Brain pericyte (primary cell): Measurements from ENCODE around the gene CDC14A.
"Not testable (repeated sequence)": the region's sequence is repeated elsewhere in the genome, so short reads cannot be mapped to it uniquely, and the experiment has no call there.

Experiments
- DNase-seq: peaks from one replicate; pipeline ENCODE4 v3.0.0-alpha.2; 2012; ENCODE audit warnings: low read depth, low spot score

CDC14A gene

GRCh38 chr1:100332331-100332730, 20.0 kb upstream of the CDC14A start:
- DNase-seq: no peak

- no peak for DNase-seq
Observed at GRCh38 chr1:100335436-100335835, 16.9 kb upstream of the CDC14A start.

- not testable (repeated sequence) for DNase-seq
Observed at GRCh38 chr1:100337878-100338277, 14.4 kb upstream of the CDC14A start.

- DNase-seq: not testable (repeated sequence)
Observed at GRCh38 chr1:100339735-100340134, 12.6 kb upstream of the CDC14A start.

- no peak for DNase-seq
Observed at GRCh38 chr1:100340494-100340893, 11.8 kb upstream of the CDC14A start.

GRCh38 chr1:100342348-100342747, 10.0 kb upstream of the CDC14A start:
- no peak for DNase-seq

- no peak for DNase-seq
Observed at GRCh38 chr1:100343897-100344296, 8.4 kb upstream of the CDC14A start.

- DNase-seq: no peak
Observed at GRCh38 chr1:100344774-100345173, 7.5 kb upstream of the CDC14A start.

- DNase-seq: no peak
Observed at GRCh38 chr1:100346387-100346786, 5.9 kb upstream of the CDC14A start.

GRCh38 chr1:100347009-100347966, 5.0 kb upstream of the CDC14A start:
- no peak for DNase-seq

- DNase-seq: no peak
Observed at GRCh38 chr1:100348549-100349144, 3.7 kb upstream of the CDC14A start.

GRCh38 chr1:100349246-100349645, 3.1 kb upstream of the CDC14A start:
- DNase-seq: no peak

- DNase-seq: no peak
Observed at GRCh38 chr1:100350787-100351094, 1.6 kb upstream of the CDC14A start.

- DNase-seq: peak; percentile 56
Observed at GRCh38 chr1:100351095-100351887, 1.0 kb upstream of the CDC14A start.

GRCh38 chr1:100353071-100353801, 930 bp downstream of the CDC14A start:
- no peak for DNase-seq

- DNase-seq: no peak
Observed at GRCh38 chr1:100353988-100354387, 1.7 kb downstream of the CDC14A start.

- no peak for DNase-seq
Observed at GRCh38 chr1:100354971-100355394, 2.7 kb downstream of the CDC14A start.

GRCh38 chr1:100358210-100358609, 5.9 kb downstream of the CDC14A start:
- no peak for DNase-seq

- DNase-seq: no peak
Observed at GRCh38 chr1:100359139-100359538, 6.8 kb downstream of the CDC14A start.

GRCh38 chr1:100360790-100361510, 8.6 kb downstream of the CDC14A start:
- peak; percentile 65 for DNase-seq

GRCh38 chr1:100361511-100362089, 9.3 kb downstream of the CDC14A start:
- DNase-seq: no peak
